ENCODE results near the gene IQGAP2.
A peak's percentile ranks its signal among the peaks of the same experiment; 100 is the strongest.

The IQGAP2 gene

GRCh38 chr5:76689321-76690036 is 286.4 kb downstream of the IQGAP2 start:
- peak; percentile 80 for DNase-seq (ENCODE audit: low read depth, low spot score)

GRCh38 chr5:76690037-76690679 is 287.1 kb downstream of the IQGAP2 start:
- DNase-seq (ENCODE audit: low read depth, low spot score) = peak; percentile 65

GRCh38 chr5:76690704-76691466 is 287.8 kb downstream of the IQGAP2 start:
- DNase-seq (ENCODE audit: low read depth, low spot score) = peak; percentile 39

- DNase-seq (ENCODE audit: low read depth, low spot score) = peak; percentile 59
Measured at GRCh38 chr5:76691467-76692273, 288.6 kb downstream of the IQGAP2 start.

- DNase-seq (ENCODE audit: low read depth, low spot score) = no peak
Measured at GRCh38 chr5:76692274-76692540, 289.1 kb downstream of the IQGAP2 start.

GRCh38 chr5:76692651-76693050 is 289.6 kb downstream of the IQGAP2 start:
- DNase-seq (ENCODE audit: low read depth, low spot score) = no peak

- no peak for DNase-seq (ENCODE audit: low read depth, low spot score)
Measured at GRCh38 chr5:76693141-76693540, 290.1 kb downstream of the IQGAP2 start.

- no peak for DNase-seq (ENCODE audit: low read depth, low spot score)
Measured at GRCh38 chr5:76694317-76694716, 291.2 kb downstream of the IQGAP2 start.

GRCh38 chr5:76695346-76695745 is 292.3 kb downstream of the IQGAP2 start:
- no peak for DNase-seq (ENCODE audit: low read depth, low spot score)

GRCh38 chr5:76696251-76696650 is 293.2 kb downstream of the IQGAP2 start:
- no peak for DNase-seq (ENCODE audit: low read depth, low spot score)

- DNase-seq (ENCODE audit: low read depth, low spot score) = no peak
Measured at GRCh38 chr5:76697670-76698069, 294.6 kb downstream of the IQGAP2 start.

- no peak for DNase-seq (ENCODE audit: low read depth, low spot score)
Measured at GRCh38 chr5:76700571-76700970, 297.5 kb downstream of the IQGAP2 start.

GRCh38 chr5:76701298-76701697 is 298.2 kb downstream of the IQGAP2 start:
- peak; percentile 73 for DNase-seq (ENCODE audit: low read depth, low spot score)

GRCh38 chr5:76703707-76704106 is 300.6 kb downstream of the IQGAP2 start:
- no peak for DNase-seq (ENCODE audit: low read depth, low spot score)

GRCh38 chr5:76704131-76704663 is 301.1 kb downstream of the IQGAP2 start:
- DNase-seq (ENCODE audit: low read depth, low spot score) = no peak

- DNase-seq (ENCODE audit: low read depth, low spot score) = no peak
Measured at GRCh38 chr5:76705574-76705973, 302.5 kb downstream of the IQGAP2 start.

GRCh38 chr5:76709762-76710161 is 306.7 kb downstream of the IQGAP2 start:
- peak; percentile 69 for DNase-seq (ENCODE audit: low read depth, low spot score)

- no peak for DNase-seq (ENCODE audit: low read depth, low spot score)
Measured at GRCh38 chr5:76710991-76711390, 307.9 kb downstream of the IQGAP2 start.

- DNase-seq (ENCODE audit: low read depth, low spot score) = no peak
Measured at GRCh38 chr5:76714751-76715485, 311.8 kb downstream of the IQGAP2 start.

GRCh38 chr5:76715486-76715735 is 312.3 kb downstream of the IQGAP2 start:
- no peak for DNase-seq (ENCODE audit: low read depth, low spot score)

- peak; percentile 92 for DNase-seq (ENCODE audit: low read depth, low spot score)
Measured at GRCh38 chr5:76715736-76716455, 312.8 kb downstream of the IQGAP2 start, which contains the start of gene F2R. Gene F2R (plus strand): TSS chr5:76716126. CDS start chr5:76716308, 182 bp downstream.

All from astrocyte of the hippocampus (primary cell).